COLO668 (cell line): ENCODE results near the gene ABLIM2.
"Not testable (repeated sequence)": the region's sequence is repeated elsewhere in the genome, so short reads cannot be mapped to it uniquely, and the experiment has no call there.

Source experiments
- DNase-seq: peaks from one replicate; lab custom pipeline; 2025; ENCODE audit not compliant: unreplicated experiment; lab: John Stamatoyannopoulos, UW

Gene ABLIM2

GRCh38 chr4:7945709-7946380 is 212.8 kb downstream of the ABLIM2 start:
- DNase-seq = no peak

- no peak for DNase-seq
Observed at GRCh38 chr4:7944599-7945220, 213.9 kb downstream of the ABLIM2 start.

- DNase-seq = not testable (repeated sequence)
Observed at GRCh38 chr4:7943688-7944087, 214.9 kb downstream of the ABLIM2 start.

GRCh38 chr4:7943211-7943610 is 215.4 kb downstream of the ABLIM2 start:
- DNase-seq = no peak

GRCh38 chr4:7941965-7942496 is 216.6 kb downstream of the ABLIM2 start:
- no peak for DNase-seq

- DNase-seq = no peak
Observed at GRCh38 chr4:7941111-7941964, 217.3 kb downstream of the ABLIM2 start.

GRCh38 chr4:7939377-7940108 is 219.1 kb downstream of the ABLIM2 start, which contains the start of gene AFAP1:
AFAP1 (minus strand) TSS chr4:7939861; CDS start chr4:7872078, 67,783 bp downstream.
- peak; percentile 93 for DNase-seq

GRCh38 chr4:7938609-7939376 is 219.8 kb downstream of the ABLIM2 start:
- no peak for DNase-seq

- DNase-seq = no peak
Observed at GRCh38 chr4:7938266-7938608, 220.4 kb downstream of the ABLIM2 start.

GRCh38 chr4:7937006-7937405 is 221.6 kb downstream of the ABLIM2 start:
- DNase-seq = no peak

GRCh38 chr4:7933651-7934510 is 224.7 kb downstream of the ABLIM2 start:
- DNase-seq = no peak

GRCh38 chr4:7932287-7932686 is 226.3 kb downstream of the ABLIM2 start:
- DNase-seq = no peak

- no peak for DNase-seq
Observed at GRCh38 chr4:7929118-7929951, 229.3 kb downstream of the ABLIM2 start.

GRCh38 chr4:7928711-7929110 is 229.9 kb downstream of the ABLIM2 start:
- DNase-seq = no peak

GRCh38 chr4:7926822-7927221 is 231.8 kb downstream of the ABLIM2 start:
- DNase-seq = no peak

GRCh38 chr4:7924570-7924969 is 234.0 kb downstream of the ABLIM2 start:
- DNase-seq = no peak

GRCh38 chr4:7924163-7924562 is 234.4 kb downstream of the ABLIM2 start:
- no peak for DNase-seq

GRCh38 chr4:7922466-7922865 is 236.1 kb downstream of the ABLIM2 start:
- DNase-seq = no peak
